Midbrain (tissue), 1 donor: Measurements from ENCODE around the gene HSD17B11.
A peak's percentile ranks its signal among the peaks of the same experiment; 100 is the strongest.
"Not testable (repeated sequence)": the region's sequence is repeated elsewhere in the genome, so short reads cannot be mapped to it uniquely, and the experiment has no call there.

Experiments used
- DNase-seq: peaks from one replicate; lab custom pipeline; 2025; lab: John Stamatoyannopoulos, UW

The HSD17B11 gene, protein sequence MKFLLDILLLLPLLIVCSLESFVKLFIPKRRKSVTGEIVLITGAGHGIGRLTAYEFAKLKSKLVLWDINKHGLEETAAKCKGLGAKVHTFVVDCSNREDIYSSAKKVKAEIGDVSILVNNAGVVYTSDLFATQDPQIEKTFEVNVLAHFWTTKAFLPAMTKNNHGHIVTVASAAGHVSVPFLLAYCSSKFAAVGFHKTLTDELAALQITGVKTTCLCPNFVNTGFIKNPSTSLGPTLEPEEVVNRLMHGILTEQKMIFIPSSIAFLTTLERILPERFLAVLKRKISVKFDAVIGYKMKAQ

GRCh38 chr4:87390891-87391575 lies at the start of gene HSD17B11:
Gene HSD17B11, minus strand, starts transcription at chr4:87391188. Its CDS starts 118 bp downstream, at chr4:87391070.
- peak; percentile 91 for DNase-seq

- no peak for DNase-seq
Measured at GRCh38 chr4:87433342-87433741, 42.4 kb upstream of the HSD17B11 start.

DNA sequence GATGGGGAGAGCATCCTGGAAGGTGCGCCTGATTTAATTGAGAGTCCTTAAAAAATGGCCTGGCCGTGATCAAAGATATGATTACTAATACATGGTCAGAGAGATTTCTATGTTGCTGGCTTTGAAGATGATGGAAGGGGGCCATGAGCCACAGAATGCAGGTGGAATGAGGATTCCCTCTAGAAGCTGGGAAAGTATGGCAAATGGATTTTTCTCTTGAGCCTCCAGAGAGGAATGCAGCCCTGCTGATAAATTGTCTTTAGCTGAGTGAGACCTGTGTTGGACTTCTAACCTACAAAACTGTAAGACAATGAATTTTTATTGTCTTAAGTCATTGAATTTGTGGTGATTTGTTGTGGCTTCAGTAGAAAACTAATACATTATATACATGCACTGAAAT lies 39.0 kb upstream of the HSD17B11 start:
- no peak for DNase-seq

GRCh38 chr4:87428979-87429378 lies 38.0 kb upstream of the HSD17B11 start:
- DNase-seq, result no peak

DNA sequence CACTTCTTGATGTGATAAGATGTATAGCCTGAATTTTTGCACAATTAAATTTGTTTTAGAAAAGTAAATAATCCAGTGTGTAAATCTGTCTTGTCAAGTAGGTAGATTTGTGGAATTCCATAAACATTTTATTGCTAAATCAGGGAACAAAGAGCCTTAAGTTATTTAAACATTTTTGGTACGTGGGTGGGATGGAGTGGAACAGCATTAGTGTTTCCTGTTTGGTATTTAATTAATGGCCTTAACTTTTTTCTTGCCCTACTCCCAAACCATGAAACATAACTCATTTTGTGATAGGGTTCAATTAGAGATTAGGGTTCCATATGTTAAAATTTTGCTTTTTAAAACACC lies 36.5 kb upstream of the HSD17B11 start:
- no peak for DNase-seq

DNA sequence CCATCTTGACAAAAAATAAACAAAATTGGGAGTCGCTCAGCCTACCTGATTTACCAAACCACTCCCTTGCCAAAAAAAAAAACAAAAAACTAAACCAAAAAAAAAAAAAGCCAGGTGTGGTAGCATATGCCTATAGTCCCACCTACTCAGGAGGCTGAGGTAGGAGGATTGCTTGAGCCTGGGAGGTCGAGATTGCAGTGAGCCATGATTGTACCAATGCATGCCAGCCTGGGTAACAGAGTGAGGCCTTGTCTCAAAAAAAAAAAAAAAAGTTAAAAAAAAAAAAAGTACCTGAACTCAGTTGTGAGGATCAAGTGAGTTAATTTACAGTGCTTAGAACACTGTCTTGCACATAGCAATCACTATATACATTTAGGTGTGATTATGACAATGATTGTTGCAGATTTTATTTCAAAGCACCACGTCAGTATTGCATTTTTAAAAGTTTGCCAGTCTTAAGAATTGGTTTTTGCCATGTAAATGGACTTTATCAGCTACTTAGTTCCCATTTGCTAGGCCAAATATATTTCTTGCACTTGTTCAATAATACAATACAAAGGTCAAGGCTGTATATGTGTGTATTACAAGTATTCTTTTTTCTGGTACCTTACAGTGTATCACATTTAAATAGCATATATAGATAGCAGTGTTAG lies 36.0 kb upstream of the HSD17B11 start:
- DNase-seq, result no peak

- no peak for DNase-seq
Measured at GRCh38 chr4:87425711-87426110, 34.7 kb upstream of the HSD17B11 start.

- not testable (repeated sequence) for DNase-seq
Measured at GRCh38 chr4:87424099-87424543, 33.1 kb upstream of the HSD17B11 start.

- no peak for DNase-seq
Measured at GRCh38 chr4:87423317-87424098, 32.5 kb upstream of the HSD17B11 start.

- DNase-seq, result peak; percentile 94
Measured at GRCh38 chr4:87422104-87423052, 31.4 kb upstream of the HSD17B11 start, which contains the start of gene NUDT9. Gene NUDT9, plus strand, starts transcription at chr4:87422573. Its CDS starts 333 bp downstream, at chr4:87422906.

- DNase-seq, result no peak
Measured at GRCh38 chr4:87420276-87420830, 29.4 kb upstream of the HSD17B11 start.

DNA sequence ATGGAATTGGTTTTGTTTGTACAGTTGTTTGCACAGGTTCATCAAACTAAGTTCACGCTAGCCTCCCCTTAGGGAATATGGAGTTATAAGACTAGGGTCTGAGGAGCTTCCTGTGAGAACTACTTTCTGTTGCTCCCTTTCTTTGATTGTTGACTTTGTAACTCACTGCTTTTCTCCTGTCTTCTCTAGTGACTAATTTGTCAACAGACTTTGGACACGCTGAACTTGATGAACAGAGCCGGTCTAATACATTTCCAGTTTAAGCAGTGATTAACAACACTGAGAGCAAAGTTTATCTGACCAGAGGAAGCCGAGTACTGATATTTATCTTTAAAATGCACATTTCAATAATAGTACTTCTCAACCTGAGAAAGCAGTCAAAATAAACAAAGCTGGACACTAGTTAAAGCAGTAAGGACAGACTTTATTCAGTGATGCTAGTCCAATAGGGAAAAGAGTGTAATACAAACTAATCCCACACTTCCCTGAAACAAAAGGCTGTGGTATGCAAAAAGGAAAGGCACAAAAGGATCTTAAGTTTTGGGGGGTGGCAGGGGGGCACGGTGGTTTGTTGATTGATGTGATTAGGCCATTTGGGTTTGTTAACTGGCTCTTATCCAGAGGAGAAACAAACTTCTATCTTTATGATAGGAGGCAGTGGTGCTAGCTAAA lies 28.7 kb upstream of the HSD17B11 start:
- no peak for DNase-seq

DNA sequence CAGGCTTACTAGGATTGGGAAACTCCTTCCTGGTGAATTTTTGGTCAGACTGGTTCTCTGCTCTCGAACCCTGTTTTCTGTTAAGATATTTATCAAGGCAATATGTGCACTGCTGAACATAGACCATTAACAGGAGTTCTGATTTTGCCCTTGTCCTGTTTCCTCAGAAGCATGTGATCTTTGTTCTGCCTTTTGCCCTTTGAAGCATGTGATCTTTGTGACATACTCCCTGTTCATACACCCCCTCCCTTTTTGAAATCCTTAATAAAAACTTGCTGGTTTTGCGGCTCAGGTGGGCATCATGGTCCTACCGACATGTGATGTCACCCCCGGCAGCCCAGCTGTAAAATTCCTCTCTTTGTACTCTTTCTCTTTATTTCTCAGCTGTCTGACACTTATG lies 27.4 kb upstream of the HSD17B11 start:
- DNase-seq, result not testable (repeated sequence)

- no peak for DNase-seq
Measured at GRCh38 chr4:87416965-87417364, 26.0 kb upstream of the HSD17B11 start.

- DNase-seq, result no peak
Measured at GRCh38 chr4:87414816-87415215, 23.8 kb upstream of the HSD17B11 start.

GRCh38 chr4:87410679-87411078 lies 19.7 kb upstream of the HSD17B11 start:
- DNase-seq, result no peak

DNA sequence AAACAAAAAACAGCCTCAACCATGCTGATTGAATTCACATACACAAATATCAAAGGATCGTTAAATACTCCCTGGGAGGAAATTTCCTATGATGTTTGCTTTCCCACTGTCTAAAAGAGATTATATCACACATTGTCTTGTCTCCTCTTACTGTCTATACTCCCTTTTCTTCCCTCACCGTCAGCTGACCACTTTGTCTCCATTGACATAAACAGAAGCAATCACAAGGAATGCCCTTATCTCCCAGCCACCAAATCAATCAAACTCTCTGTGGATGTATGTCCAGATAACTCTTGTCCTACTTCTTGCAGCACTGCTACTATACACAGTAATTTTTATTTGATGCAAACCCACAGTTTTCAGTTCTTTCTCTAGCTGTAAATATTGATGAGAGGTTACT lies 19.2 kb upstream of the HSD17B11 start:
- no peak for DNase-seq

GRCh38 chr4:87409420-87409939 lies 18.5 kb upstream of the HSD17B11 start:
- DNase-seq, result no peak

DNA sequence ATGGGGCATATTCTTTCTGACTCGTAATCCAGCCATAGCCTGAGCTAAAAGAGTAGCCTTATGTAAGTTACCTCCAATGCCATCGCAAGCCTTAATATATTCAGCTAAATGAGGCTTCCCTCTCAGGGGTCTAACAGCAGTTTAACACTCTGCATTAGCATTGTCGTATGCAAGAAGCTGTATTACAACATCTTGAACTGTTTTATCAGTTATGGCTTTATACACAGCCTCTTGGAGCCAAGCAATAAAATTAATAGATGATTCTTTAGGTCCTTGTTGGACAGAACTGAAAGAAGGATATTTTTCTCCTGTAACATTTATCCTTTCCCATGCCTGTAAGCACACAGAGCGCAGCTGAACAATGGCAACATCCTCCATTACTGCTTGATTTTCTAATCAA lies 15.9 kb upstream of the HSD17B11 start:
- DNase-seq, result not testable (repeated sequence)

DNA sequence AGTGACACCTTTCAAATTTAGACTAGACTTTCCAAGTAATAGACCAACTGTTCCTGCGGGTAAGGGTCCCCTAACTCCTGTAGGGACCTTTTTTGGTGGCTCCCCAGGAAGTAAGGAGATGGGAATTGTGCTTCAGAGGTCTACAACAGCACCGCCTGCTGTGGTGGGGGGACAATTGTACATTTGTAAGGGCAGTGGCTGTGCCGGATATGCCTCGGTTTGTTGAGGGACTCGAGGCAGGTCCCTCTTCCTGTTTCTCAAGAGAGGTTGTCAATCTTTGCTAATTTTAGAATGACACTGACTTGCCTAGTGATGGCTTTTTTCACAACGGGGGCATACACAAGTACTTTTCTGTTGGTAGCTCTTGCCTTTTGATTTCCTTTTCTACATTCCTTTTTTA lies 15.5 kb upstream of the HSD17B11 start:
- no peak for DNase-seq
